Loucy (cell line): ENCODE results near the gene DIDO1.

ENCODE experiments used
- H2AFZ ChIP-seq: fragments of 200-600 bp; sonication (generic); 2 replicates; pipeline ENCODE4 v1.6.0; 2016; ENCODE audit warnings: antibody characterized with exemption, mild to moderate bottlenecking, low read length, moderate library complexity
- H3F3A ChIP-seq: fragments of 200-600 bp; 2 replicates; pipeline ENCODE4 v1.6.0; 2016; ENCODE audit warnings: antibody characterized with exemption, low read depth, mild to moderate bottlenecking
- H3K27me3 ChIP-seq: fragments of 200-600 bp; sonication (generic); 2 replicates; pipeline ENCODE4 v1.6.1; 2014; ENCODE audit warnings: low read length, mild to moderate bottlenecking; ENCODE audit not compliant: insufficient read depth, poor library complexity, severe bottlenecking
- H3K36me3 ChIP-seq: fragments of 200-600 bp; sonication (generic); 2 replicates; pipeline ENCODE4 v1.6.1; 2016; ENCODE audit warnings: low read length; ENCODE audit not compliant: insufficient read depth
- H3K4me1 ChIP-seq: fragments of 200-600 bp; sonication (generic); 2 replicates; pipeline ENCODE4 v1.5.1; 2014; ENCODE audit warnings: low read length, mild to moderate bottlenecking; ENCODE audit not compliant: insufficient read depth, poor library complexity, severe bottlenecking
- H3K4me2 ChIP-seq: fragments of 200-600 bp; sonication (generic); 2 replicates; pipeline ENCODE4 v1.6.0; 2014; ENCODE audit warnings: antibody characterized with exemption, low read length, low read depth, mild to moderate bottlenecking; ENCODE audit not compliant: poor library complexity, severe bottlenecking
- H3K4me3 ChIP-seq: fragments of 200-600 bp; sonication (generic); 2 replicates; pipeline ENCODE4 v1.5.1; 2014; ENCODE audit warnings: low read length, mild to moderate bottlenecking, mixed read lengths; ENCODE audit not compliant: poor library complexity, severe bottlenecking
- H3K79me2 ChIP-seq: fragments of 200-600 bp; sonication (generic); 2 replicates; pipeline ENCODE4 v1.6.1; 2014; ENCODE audit warnings: low read length; ENCODE audit not compliant: insufficient read depth
- H3K9ac ChIP-seq: fragments of 200-600 bp; sonication (generic); 2 replicates; pipeline ENCODE4 v1.6.0; 2014; ENCODE audit warnings: mild to moderate bottlenecking, low read depth, low read length, moderate library complexity; ENCODE audit not compliant: poor library complexity, severe bottlenecking
- H3K9me2 ChIP-seq: fragments of 200-600 bp; sonication (generic); replicated peaks from 2 replicates; pipeline ENCODE4 v1.6.1; 2016; ENCODE audit warnings: low read depth, low read length, mixed read lengths
- H3K9me3 ChIP-seq: fragments of 200-600 bp; sonication (generic); 2 replicates; pipeline ENCODE4 v1.6.1; 2014; ENCODE audit warnings: mild to moderate bottlenecking, antibody characterized with exemption, low read length, low read depth; ENCODE audit not compliant: insufficient read depth
- H4K20me1 ChIP-seq: fragments of 200-600 bp; sonication (generic); 2 replicates; pipeline ENCODE4 v1.6.0; 2014; ENCODE audit warnings: antibody characterized with exemption, low read length, mild to moderate bottlenecking; ENCODE audit not compliant: insufficient read depth, poor library complexity, severe bottlenecking
- EZH2phosphoT487 ChIP-seq: fragments of 200-600 bp; IDR thresholded peaks from 2 replicates; pipeline ENCODE4 v1.6.1; 2018; ENCODE audit warnings: antibody characterized with exemption, mild to moderate bottlenecking, moderate library complexity, borderline replicate concordance
- TF ChIP-seq, protein P1 (sequence below): fragments of 200-600 bp; sonication (generic); conservative IDR thresholded peaks from 2 replicates; pipeline ENCODE4 v1.5.1; 2014; ENCODE audit warnings: mild to moderate bottlenecking, antibody characterized with exemption, low read length

The DIDO1 gene

DNA sequence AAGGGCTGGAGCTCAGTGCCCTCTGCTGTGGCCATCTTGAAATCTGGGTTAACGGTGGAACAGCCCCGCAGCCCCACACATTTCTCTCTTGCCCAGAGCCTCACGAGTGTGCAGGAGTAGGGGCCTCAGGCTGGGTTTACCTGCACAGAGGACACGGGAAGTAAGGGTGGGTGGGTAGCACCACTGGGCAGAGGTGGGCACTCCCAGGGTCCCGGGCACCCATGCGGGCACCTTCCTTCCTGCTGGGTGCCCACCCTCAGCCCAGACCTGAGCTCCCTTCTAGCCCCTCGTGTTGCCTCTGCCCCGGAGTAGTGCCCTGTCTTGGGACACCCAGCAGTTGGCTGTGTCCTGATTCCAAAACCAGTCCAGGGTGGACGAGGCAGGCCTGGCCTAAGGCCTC is 98.3 kb downstream of the DIDO1 start:
- no peaks in the 10 kb centered on the region for H3K79me2 ChIP-seq
- no peaks in the 10 kb centered on the region for H3K9me3 ChIP-seq
- H3K4me1 ChIP-seq: no peaks in the 10 kb centered on the region
- no peaks in the 10 kb centered on the region for H4K20me1 ChIP-seq
- no peak overlapping the region for H3K4me3 ChIP-seq
- no peak overlapping the region for H3K4me2 ChIP-seq
- H3K27me3 ChIP-seq: no peaks in the 10 kb centered on the region
- no peak overlapping the region for H3K9ac ChIP-seq
- H3K36me3 ChIP-seq: no peaks in the 10 kb centered on the region
- H2AFZ ChIP-seq: no peak overlapping the region
- TF ChIP-seq, protein P1, sequence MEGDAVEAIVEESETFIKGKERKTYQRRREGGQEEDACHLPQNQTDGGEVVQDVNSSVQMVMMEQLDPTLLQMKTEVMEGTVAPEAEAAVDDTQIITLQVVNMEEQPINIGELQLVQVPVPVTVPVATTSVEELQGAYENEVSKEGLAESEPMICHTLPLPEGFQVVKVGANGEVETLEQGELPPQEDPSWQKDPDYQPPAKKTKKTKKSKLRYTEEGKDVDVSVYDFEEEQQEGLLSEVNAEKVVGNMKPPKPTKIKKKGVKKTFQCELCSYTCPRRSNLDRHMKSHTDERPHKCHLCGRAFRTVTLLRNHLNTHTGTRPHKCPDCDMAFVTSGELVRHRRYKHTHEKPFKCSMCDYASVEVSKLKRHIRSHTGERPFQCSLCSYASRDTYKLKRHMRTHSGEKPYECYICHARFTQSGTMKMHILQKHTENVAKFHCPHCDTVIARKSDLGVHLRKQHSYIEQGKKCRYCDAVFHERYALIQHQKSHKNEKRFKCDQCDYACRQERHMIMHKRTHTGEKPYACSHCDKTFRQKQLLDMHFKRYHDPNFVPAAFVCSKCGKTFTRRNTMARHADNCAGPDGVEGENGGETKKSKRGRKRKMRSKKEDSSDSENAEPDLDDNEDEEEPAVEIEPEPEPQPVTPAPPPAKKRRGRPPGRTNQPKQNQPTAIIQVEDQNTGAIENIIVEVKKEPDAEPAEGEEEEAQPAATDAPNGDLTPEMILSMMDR: no peak
- TF ChIP-seq EZH2phosphoT487: no peak
- H3F3A ChIP-seq: no peaks in the 10 kb centered on the region
- no peaks in the 10 kb centered on the region for H3K9me2 ChIP-seq
